Stomach (tissue), 4 donors: ENCODE data around the gene KCNAB2.

ENCODE experiments used
- CTCF ChIP-seq, 7 experiments: fragments of 450-650 bp in 4 of 7; fragments of 200-600 bp in 3 of 7; sonication (generic) in 3 of 7; IDR thresholded peaks; one replicate each; pipeline ENCODE4 v1.5.1; 2016 to 2019; ENCODE audit warnings: antibody characterized with exemption in 7 of 7, control low read depth in 2 of 7, mild to moderate bottlenecking in 1 of 7
- EP300 ChIP-seq: sonication (generic); formaldehyde crosslinking; IDR thresholded peaks from one replicate; pipeline ENCODE4 v1.6.1; 2017; ENCODE audit warnings: antibody characterized with exemption
- POLR2A ChIP-seq, 4 donors: fragments of 450-650 bp; IDR thresholded peaks; one replicate each; pipeline ENCODE4 v1.6.1; 2016; ENCODE audit warnings: antibody characterized with exemption in 4 of 4, control low read depth in 2 of 4, mild to moderate bottlenecking in 1 of 4, moderate library complexity in 1 of 4
- POLR2AphosphoS5 ChIP-seq, 3 donors: sonication (generic); formaldehyde crosslinking; IDR thresholded peaks; one replicate each; pipeline ENCODE4 v1.6.1; 2016; ENCODE audit warnings: antibody characterized with exemption in 3 of 3

GRCh38 chr1:6072774-6073479, 27.2 kb downstream of the KCNAB2 start:
- TF ChIP-seq CTCF (IDR thresholded peaks at IDR 0.05) (no peak), POLR2A (IDR thresholded peaks at IDR 0.05) (no peak), EP300 (no peak), POLR2AphosphoS5 (IDR thresholded peaks at IDR 0.05) (no peak)
